GM12878 (cell line): ENCODE data around the gene KRTAP17-1.

Experiments used
- EP300 ChIP-seq, 2 experiments: fragments of 150-350 bp in 1 of 2; IDR thresholded peaks; 2 replicates each; pipeline ENCODE4 v1.6.1; 2011 to 2012; ENCODE audit warnings: low read depth in 2 of 2, low read length in 2 of 2, borderline replicate concordance in 1 of 2, improper control_type of control experiment in 1 of 2, inconsistent platforms in 1 of 2; ENCODE audit not compliant: control insufficient read depth in 1 of 2
- JUNB ChIP-seq: IDR thresholded peaks from 2 replicates; pipeline ENCODE4 v1.6.1; 2016; ENCODE audit warnings: antibody characterized with exemption, mild to moderate bottlenecking
- MYC ChIP-seq: IDR thresholded peaks from 2 replicates; pipeline ENCODE4 v1.6.1; 2011; ENCODE audit warnings: mild to moderate bottlenecking, low read length, moderate library complexity, inconsistent platforms; ENCODE audit not compliant: insufficient read depth, insufficient replicate concordance, insufficient read length, severe bottlenecking
- POLR2A ChIP-seq: IDR thresholded peaks from 2 replicates; pipeline ENCODE4 v1.6.1; 2011; ENCODE audit warnings: low read depth, mild to moderate bottlenecking, low read length
- SUPT20H ChIP-seq: IDR thresholded peaks from 2 replicates; pipeline ENCODE4 v1.6.1; 2011; ENCODE audit warnings: low read depth, mild to moderate bottlenecking, low read length, moderate library complexity, borderline replicate concordance; ENCODE audit not compliant: control insufficient read depth
- ZNF274 ChIP-seq: IDR thresholded peaks from one replicate; pipeline ENCODE4 v1.8.0; 2011; ENCODE audit not compliant: insufficient read length, insufficient read depth
- TF ChIP-seq, protein P1 (sequence below): fragments of 450-650 bp; formaldehyde crosslinking; IDR thresholded peaks from 2 replicates; pipeline ENCODE4 v1.4.0; 2022; ENCODE audit warnings: mild to moderate bottlenecking, moderate library complexity
- TF ChIP-seq, protein P2 (sequence below), 3 experiments: IDR thresholded peaks in 2 of 3; conservative IDR thresholded peaks in 1 of 3; 2 replicates each; pipeline ENCODE4 v1.5.1; 2011; ENCODE audit warnings: low read depth in 3 of 3, low read length in 3 of 3, mild to moderate bottlenecking in 3 of 3, control low read depth in 2 of 3, moderate library complexity in 2 of 3, inconsistent platforms in 1 of 3, mixed read lengths in 1 of 3; ENCODE audit not compliant: control insufficient read depth in 2 of 3, insufficient read depth in 1 of 3; ENCODE audit errors: extremely low read depth in 1 of 3

DNA sequence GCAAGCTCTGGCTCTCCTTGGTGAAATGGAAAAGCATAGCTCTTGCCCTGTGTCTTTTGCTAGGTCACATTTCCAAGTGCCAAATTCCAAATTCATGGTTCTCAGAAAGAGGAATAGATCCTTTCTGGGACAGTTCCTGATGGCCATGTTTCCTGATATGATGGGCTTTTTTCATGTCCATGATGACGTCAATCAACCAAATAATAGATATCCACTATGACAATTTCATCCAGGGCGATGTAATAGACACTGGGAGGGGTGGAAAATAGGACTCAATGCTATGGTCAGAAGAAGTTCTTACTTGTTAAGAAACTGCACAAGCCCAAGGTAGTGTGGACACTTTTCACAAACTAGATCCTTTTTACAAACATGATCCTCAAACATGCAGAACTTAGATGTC lies 35.7 kb upstream of the KRTAP17-1 start:
- TF ChIP-seq JUNB = no peak
- TF ChIP-seq ZNF274 = no peak
- no peak for TF ChIP-seq EP300 (IDR thresholded peaks at IDR 0.05; ENCODE audit: borderline replicate concordance in 1 of 2, control insufficient read depth in 1 of 2, low read depth in 2 of 2, low read length in 2 of 2)
- TF ChIP-seq, protein P1, sequence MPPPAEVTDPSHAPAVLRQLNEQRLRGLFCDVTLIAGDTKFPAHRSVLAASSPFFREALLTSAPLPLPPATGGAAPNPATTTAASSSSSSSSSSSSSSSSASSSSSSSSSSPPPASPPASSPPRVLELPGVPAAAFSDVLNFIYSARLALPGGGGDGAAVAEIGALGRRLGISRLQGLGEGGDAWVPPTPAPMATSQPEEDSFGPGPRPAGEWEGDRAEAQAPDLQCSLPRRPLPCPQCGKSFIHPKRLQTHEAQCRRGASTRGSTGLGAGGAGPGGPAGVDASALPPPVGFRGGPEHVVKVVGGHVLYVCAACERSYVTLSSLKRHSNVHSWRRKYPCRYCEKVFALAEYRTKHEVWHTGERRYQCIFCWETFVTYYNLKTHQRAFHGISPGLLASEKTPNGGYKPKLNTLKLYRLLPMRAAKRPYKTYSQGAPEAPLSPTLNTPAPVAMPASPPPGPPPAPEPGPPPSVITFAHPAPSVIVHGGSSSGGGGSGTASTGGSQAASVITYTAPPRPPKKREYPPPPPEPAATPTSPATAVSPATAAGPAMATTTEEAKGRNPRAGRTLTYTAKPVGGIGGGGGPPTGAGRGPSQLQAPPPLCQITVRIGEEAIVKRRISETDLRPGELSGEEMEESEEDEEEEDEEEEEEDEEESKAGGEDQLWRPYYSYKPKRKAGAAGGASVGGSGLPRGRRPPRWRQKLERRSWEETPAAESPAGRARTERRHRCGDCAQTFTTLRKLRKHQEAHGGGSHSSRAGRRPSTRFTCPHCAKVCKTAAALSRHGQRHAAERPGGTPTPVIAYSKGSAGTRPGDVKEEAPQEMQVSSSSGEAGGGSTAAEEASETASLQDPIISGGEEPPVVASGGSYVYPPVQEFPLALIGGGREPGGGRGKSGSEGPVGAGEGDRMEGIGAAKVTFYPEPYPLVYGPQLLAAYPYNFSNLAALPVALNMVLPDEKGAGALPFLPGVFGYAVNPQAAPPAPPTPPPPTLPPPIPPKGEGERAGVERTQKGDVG (CRISPR knock-in tag) = no peak
- TF ChIP-seq, protein P2, sequence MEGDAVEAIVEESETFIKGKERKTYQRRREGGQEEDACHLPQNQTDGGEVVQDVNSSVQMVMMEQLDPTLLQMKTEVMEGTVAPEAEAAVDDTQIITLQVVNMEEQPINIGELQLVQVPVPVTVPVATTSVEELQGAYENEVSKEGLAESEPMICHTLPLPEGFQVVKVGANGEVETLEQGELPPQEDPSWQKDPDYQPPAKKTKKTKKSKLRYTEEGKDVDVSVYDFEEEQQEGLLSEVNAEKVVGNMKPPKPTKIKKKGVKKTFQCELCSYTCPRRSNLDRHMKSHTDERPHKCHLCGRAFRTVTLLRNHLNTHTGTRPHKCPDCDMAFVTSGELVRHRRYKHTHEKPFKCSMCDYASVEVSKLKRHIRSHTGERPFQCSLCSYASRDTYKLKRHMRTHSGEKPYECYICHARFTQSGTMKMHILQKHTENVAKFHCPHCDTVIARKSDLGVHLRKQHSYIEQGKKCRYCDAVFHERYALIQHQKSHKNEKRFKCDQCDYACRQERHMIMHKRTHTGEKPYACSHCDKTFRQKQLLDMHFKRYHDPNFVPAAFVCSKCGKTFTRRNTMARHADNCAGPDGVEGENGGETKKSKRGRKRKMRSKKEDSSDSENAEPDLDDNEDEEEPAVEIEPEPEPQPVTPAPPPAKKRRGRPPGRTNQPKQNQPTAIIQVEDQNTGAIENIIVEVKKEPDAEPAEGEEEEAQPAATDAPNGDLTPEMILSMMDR (IDR thresholded peaks at IDR 0.05 in 2 of 3, conservative IDR thresholded peaks at IDR 0.05 in 1 of 3; ENCODE audit: control insufficient read depth in 2 of 3, extremely low read depth in 1 of 3, insufficient read depth in 1 of 3, low read depth in 3 of 3, low read length in 3 of 3) = no peak
- no peak for TF ChIP-seq POLR2A
- no peak for TF ChIP-seq SUPT20H
- TF ChIP-seq MYC = no peak
